ENCODE results near the gene BUD13. TPM values are rescaled to one million over a fixed set of nuclear protein-coding genes. Genes with fewer than 3 reads are reported as not detected.

BUD13 gene
- total RNA-seq, 4 donors from 2014 or later, result 12.1 to 18.7 (median 16.2) TPM

GRCh38 chr11:116710762-116711161, 62.0 kb downstream of the BUD13 start:
- no peak for DNase-seq
- no peaks in the 10 kb centered on the region for H3K9me3 ChIP-seq
- H3K4me1 ChIP-seq, result no peaks in the 10 kb centered on the region
- H3K27ac ChIP-seq, result no peak overlapping the region
- H3K36me3 ChIP-seq, result no peaks in the 10 kb centered on the region
- no peaks in the 10 kb centered on the region for H3K27me3 ChIP-seq
- intact Hi-C loops (cut with DNase I; ENCODE audit: low total_unique reads), result no loop called here
- no peak overlapping the region for H3K4me3 ChIP-seq
- TF ChIP-seq POLR2A (IDR thresholded peaks at IDR 0.05) (no peak), CTCF (IDR thresholded peaks at IDR 0.05) (no peak)

DNA sequence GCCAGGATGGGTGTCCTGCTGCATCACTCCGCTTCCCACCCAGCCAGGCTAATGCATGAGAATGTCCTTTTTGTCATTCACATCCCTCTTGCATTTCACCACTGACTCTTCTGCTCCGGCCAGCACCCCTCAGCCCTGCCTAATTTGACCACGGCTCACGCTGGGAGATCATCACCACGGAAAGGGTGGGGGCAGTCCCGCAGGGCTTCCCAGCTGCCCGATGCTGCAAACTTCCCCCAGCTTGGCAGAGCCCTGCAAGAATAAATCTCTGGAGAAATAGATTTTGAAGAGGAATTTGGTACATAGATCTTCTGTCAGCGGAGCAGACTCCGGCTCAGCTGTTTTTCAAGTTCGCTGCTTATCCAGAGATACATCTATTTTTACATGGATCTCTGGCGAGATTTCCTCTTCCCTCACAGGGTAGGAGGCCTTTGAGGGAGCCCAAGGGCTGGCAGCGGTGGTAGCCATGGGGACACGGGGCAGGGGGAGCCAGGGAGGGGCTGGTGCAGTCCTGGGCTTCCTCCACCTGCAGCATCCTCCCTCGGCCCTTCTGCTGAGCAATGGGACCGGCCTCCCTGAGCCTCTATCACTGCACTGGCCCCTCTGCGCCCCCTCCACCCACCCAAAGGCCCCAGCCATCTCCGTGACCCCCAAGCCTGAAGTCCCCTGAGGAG, 62.6 kb downstream of the BUD13 start:
- Histone ChIP-seq H3K9me3 (no peaks in the 10 kb centered on the region), H3K4me3 (no peak overlapping the region), H3K27me3 (no peaks in the 10 kb centered on the region), H3K4me1 (no peaks in the 10 kb centered on the region), H3K36me3 (no peaks in the 10 kb centered on the region), H3K27ac (no peak overlapping the region)
- TF ChIP-seq POLR2A (IDR thresholded peaks at IDR 0.05), result no peak
- no peak for TF ChIP-seq CTCF (IDR thresholded peaks at IDR 0.05)
- no peak for DNase-seq
- intact Hi-C loops (cut with DNase I; ENCODE audit: low total_unique reads), result no loop called here

DNA sequence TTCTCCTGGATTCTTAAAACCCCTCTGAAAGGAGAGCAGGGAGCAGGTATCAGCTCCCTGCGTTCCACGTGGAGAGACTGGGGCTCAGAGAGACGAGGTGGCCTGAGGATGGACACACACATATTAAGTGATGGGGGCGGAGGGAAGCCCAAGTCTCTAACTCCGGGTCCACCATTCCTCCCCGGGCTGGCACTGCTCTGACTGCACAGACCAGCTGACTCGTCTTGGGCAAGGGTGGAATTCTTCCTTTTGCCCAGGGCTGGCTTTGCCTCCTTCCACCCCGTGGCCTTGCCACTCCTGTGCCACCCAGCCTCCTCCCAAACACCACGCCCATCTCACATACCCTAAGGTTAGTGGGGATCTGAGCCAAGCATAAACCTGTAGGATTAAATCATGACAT, 65.0 kb downstream of the BUD13 start:
- DNase-seq, result no peak
- TF ChIP-seq POLR2A (IDR thresholded peaks at IDR 0.05), result no peak
- TF ChIP-seq CTCF (IDR thresholded peaks at IDR 0.05), result no peak
- no peak overlapping the region for H3K27ac ChIP-seq
- H3K4me3 ChIP-seq, result no peak overlapping the region
- no peaks in the 10 kb centered on the region for H3K4me1 ChIP-seq
- no peaks in the 10 kb centered on the region for H3K36me3 ChIP-seq
- intact Hi-C loops (cut with DNase I; ENCODE audit: low total_unique reads), result no loop called here
- H3K9me3 ChIP-seq, result no peaks in the 10 kb centered on the region
- H3K27me3 ChIP-seq, result no peaks in the 10 kb centered on the region

DNA sequence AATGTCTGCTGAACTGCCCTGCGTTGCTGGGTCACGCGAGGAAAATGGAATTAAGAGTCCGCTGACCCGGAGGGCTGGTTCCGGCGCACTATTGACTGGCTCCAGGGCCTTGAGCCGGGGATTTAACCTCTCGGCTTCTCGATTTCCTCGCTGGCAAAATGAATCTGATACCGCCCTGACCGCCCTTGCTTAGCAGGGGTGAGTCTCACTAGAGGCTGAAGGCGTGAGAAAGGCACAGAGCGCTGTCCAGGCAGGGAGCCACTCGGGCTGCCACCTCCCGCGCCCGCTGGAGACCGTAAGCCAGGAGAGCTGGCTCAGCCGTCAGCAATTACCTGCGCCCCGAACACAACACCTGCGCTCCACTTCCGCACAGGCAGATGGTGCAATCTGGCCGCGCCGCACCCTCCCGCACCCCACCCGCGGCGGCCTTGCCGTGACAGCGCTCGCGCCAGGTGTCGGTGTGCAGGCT, 65.6 kb downstream of the BUD13 start:
- Histone ChIP-seq H3K9me3 (no peaks in the 10 kb centered on the region), H3K27me3 (no peaks in the 10 kb centered on the region), H3K4me3 (no peak overlapping the region), H3K27ac (no peak overlapping the region), H3K36me3 (no peaks in the 10 kb centered on the region), H3K4me1 (no peaks in the 10 kb centered on the region)
- no peak for DNase-seq
- intact Hi-C loops (cut with DNase I; ENCODE audit: low total_unique reads), result no loop called here
- TF ChIP-seq POLR2A (IDR thresholded peaks at IDR 0.05) (no peak), CTCF (IDR thresholded peaks at IDR 0.05) (no peak)

- TF ChIP-seq CTCF (IDR thresholded peaks at IDR 0.05) (no peak), POLR2A (IDR thresholded peaks at IDR 0.05) (no peak)
- Histone ChIP-seq H3K27ac (no peak overlapping the region), H3K4me3 (no peak overlapping the region), H3K36me3 (no peaks in the 10 kb centered on the region), H3K27me3 (no peaks in the 10 kb centered on the region), H3K4me1 (no peaks in the 10 kb centered on the region), H3K9me3 (no peaks in the 10 kb centered on the region)
- intact Hi-C loops (cut with DNase I; ENCODE audit: low total_unique reads), result no loop called here
- DNase-seq, result no peak
These were observed 69.4 kb downstream of the BUD13 start for GRCh38 chr11:116703421-116703820.

Data from uterus (tissue), 4 donors.